ENCODE results near the gene DPYD.

GRCh38 chr1:97832481-97832880 lies 88.4 kb downstream of the DPYD start:
- no peak for TF ChIP-seq CTCF (IDR thresholded peaks at IDR 0.05)
- no peak for TF ChIP-seq POLR2A (IDR thresholded peaks at IDR 0.05)
- TF ChIP-seq EP300 (IDR thresholded peaks at IDR 0.05) = no peak

Measured in tibial nerve (tissue), 4 donors.